ENCODE data around the gene PDLIM3.
"Not testable (repeated sequence)": the region's sequence is repeated elsewhere in the genome, so short reads cannot be mapped to it uniquely, and the experiment has no call there.

Gene PDLIM3

GRCh38 chr4:185550933-185551332 lies 15.6 kb upstream of the PDLIM3 start:
- no peak for DNase-seq

- DNase-seq = no peak
Measured at GRCh38 chr4:185549095-185549639, 13.9 kb upstream of the PDLIM3 start.

DNA sequence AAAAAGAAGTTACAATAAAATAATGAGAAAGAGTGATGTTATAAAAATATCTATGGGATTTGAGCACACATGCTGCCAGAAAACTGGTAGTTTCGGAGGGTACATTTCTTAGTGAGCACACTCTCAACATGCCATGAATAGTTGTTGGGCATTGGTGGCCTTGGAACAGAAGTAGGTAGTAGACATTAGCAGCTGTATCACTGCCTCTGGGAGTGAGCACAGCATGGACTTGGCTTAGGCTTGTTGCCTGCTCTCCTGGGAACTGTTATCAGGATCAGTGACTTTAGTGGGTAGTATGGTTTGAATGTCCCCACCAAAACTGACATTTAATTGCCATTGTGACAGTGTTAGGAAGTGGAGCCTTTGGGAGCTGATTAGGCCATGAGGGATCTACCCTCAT lies 13.3 kb upstream of the PDLIM3 start:
- DNase-seq = no peak

- DNase-seq = no peak
Measured at GRCh38 chr4:185546335-185546734, 11.0 kb upstream of the PDLIM3 start.

DNA sequence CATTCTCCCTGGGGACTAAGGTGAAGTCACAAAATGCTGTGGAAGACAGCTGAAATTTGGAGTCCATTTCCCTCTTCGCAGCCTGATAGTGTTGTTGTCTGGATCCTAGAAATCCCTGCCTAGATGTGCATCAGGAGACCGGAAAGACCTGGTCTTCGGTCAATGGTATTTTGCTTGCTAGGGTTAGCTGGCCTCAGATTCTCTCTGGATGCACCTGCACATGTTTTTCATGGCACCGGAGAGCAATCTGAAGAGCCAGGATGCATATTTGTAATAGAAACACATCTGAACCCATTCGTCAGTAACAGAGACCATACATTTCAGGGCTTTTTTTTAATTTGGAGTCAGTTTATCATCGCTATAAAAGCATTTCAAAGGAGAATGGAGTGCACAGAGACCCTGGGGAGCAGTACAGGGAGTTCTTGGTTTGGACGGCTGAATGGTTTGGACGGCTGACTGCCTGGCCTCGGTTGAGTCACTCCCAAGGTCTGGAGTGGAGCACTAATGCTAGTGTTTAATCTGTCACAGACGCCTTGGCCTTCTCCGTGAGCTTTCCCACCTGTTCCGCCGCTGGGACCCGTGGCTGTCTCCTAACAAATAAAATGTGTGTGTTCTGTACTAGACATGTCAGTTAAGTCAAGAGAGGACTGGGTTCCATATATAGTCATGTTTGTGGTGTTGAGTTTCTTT lies 7.5 kb upstream of the PDLIM3 start:
- no peak for DNase-seq

DNA sequence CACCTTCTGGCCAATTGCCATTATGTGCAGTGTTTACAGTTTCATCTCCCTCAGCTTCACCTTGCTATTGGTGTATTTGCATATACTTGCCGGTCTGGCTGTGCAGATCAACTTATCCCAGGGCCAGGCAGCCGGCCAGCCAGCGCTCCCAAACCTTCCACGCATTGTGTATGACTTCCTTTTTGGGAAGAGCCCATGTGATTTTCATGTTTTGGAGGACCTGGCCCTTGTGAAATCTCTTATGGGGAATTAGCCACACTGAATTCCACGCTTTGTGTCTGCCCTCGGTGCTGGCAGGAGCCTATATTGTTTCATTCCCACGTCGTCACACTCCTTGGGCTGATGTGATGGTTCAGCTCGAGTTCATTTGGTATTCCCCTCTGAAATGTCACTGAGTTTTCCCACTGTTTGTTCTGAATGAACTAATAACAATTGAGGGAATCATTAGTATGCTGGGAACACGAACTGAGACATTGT lies 6.0 kb upstream of the PDLIM3 start:
- DNase-seq = no peak

GRCh38 chr4:185540487-185541120 lies 5.3 kb upstream of the PDLIM3 start:
- DNase-seq = no peak

GRCh38 chr4:185540040-185540439 lies 4.7 kb upstream of the PDLIM3 start:
- DNase-seq = no peak

GRCh38 chr4:185538806-185539205 lies 3.5 kb upstream of the PDLIM3 start:
- no peak for DNase-seq

DNA sequence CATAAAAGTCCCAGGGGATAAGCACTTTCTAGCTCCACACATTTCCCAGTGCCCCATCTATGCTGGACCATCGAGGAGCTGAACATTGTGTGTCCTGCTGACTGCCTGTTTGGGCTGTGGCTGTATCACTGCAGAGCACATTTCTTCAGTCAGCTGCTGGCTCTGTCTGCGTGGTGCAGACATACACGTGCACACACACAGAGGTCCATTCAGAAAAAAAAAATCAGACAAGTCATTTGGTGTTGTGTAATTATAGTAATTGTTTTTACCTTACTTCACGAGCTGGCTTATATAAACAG lies 1.1 kb upstream of the PDLIM3 start:
- no peak for DNase-seq

GRCh38 chr4:185535612-185536410 lies 504 bp upstream of the PDLIM3 start:
- DNase-seq = no peak

DNA sequence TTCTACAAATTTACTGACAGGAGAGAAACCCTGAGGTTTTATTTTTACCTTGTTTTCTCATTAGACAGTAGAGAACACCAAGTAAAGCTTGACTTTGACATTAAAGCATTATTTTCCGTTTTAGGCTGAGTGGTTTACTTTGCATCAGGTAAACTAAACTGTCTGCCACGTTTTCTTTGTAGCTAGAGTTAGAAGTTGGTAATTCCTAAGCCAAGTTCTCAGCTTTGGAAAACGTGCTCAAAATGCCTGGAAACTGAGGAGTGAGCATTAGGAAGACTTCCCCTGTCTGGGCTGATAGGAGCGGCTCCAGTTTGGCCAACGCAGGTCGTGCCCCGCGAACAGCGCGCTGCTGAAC lies 819 bp downstream of the PDLIM3 start:
- no peak for DNase-seq

DNA sequence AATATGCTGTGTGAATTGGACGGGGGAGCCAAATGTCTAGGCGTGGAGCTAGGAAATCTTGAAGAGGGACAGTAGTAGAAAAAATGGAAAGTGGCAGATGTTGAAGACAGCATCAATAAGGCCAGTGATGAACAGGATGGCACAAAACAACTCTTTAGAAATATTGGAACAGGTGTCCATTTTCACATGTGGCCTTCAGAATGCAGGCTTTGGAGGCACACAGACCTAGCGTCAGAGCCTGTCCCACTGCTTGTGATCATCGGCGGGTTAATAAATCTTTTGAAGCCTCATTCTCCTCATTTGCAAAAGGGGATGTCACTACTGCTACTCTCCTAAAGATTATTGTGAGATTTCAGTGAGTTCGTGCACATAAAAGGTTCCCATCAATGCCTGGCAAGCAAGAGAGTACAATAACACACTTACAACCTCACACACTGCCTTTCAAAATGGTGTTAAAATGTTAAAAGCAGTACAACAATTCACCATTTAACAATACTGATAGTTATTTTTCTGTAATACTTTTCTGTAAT lies 2.4 kb downstream of the PDLIM3 start:
- no peak for DNase-seq

GRCh38 chr4:185532293-185532692 lies 3.0 kb downstream of the PDLIM3 start:
- no peak for DNase-seq

GRCh38 chr4:185531654-185532053 lies 3.7 kb downstream of the PDLIM3 start:
- not testable (repeated sequence) for DNase-seq

DNA sequence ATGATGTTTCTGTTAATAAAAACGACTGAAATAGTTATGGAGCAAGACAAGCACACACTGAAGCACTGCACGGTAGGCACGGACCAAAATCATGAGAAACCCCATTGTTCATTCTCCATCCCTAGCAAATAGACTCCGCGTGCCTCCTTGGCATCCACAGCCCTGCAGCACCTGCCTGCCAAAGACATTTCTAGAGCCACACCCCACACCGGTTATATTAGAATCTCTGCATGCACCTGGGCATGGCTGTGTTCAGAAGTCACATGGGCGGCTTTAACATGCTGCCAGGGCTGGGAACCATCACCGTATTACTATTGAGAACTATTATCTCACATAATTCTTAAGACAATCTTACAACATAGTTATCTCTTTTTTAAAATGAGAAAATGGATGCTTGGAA lies 5.9 kb downstream of the PDLIM3 start:
- DNase-seq = no peak

DNA sequence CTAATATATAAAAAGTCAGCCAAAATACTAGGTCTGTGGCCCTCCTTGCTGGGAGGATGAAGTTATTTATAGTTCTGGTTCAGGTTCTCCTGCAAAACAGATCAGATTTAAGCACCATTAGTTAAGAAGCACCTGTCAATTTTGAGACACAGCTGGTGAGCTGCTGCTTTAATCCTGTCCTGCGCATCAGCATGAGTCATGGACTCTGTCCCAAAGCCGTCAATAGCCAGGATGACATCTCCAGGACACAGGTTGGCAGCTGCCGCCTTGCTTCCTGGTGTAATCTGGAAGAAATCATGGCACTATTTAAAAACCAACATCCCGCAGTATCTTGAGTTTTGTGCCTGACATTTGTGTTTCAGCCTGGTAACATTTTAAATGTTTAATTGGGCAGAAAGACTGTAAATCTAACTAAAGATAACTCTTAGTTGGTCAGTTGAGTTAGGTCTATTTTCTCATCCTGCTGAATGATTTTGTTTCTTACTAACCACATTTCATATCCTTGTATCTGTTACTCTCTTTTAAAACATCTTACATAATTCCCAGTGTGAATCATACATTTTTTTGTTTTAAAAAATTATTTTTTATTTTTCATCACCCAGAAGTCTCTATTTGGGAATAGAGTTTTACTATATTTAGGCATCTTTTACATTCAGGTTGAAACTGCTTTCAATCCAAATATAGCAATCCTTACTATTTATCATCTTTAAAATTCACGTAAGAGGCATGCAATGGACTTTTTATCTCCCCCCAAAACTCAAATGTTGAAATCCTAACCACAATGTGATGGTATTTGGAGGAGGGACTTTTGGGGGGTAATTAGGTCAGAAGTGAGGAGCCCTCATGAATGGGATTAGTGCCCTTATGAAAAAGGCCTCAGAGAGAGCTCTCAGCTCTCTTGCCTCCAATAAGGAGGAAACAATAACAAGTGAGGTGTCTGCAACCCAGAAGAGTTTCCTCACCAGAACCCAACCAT lies 10.1 kb downstream of the PDLIM3 start:
- no peak for DNase-seq

DNA sequence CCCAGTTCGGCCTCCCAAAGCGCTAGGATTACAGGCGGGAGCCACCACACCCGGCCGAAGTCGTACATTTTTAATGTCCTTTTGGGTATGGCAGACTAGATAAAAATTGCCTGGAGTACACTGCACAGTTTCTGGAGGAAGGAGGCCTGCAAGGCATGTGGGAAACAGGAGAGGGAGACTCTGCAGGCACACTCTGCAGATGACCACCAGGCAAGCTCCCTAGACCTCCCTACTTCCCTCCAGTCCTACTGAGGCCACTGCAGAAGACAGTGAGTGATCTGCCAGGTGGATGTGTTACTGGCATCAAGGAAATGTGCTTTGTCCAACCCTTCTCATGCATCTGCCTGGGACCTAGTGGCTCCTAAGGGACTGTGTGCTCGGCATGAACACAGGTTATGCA lies 11.4 kb downstream of the PDLIM3 start:
- no peak for DNase-seq

- no peak for DNase-seq
Measured at GRCh38 chr4:185522451-185522850, 12.9 kb downstream of the PDLIM3 start.

- no peak for DNase-seq
Measured at GRCh38 chr4:185520119-185520518, 15.2 kb downstream of the PDLIM3 start.

DNA sequence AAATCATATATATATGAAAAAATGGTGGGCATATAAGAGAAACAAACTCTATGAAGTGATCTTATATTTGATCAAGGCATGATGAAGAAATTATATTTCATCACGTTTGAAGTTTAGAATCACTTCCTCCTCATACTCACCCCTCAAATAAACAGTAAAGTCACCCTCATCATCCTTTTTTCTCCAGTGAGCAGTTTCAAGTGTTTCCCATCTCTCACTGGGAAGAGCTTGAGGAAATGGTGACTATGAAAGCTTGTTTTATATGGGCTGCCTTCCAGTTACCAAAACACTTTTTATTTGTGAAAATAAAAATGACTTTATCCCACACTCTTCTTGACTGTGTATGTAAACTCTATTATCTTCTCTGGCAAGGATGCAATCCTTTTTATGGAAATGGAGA lies 16.8 kb downstream of the PDLIM3 start:
- DNase-seq = no peak

GRCh38 chr4:185518069-185518468 lies 17.2 kb downstream of the PDLIM3 start:
- DNase-seq = no peak

Data from NCI-H187 treated with DMSO at 0.1 percent for 48 hours (cell line).